GM18511 (cell line): Measurements from ENCODE around the gene TRIO.

Experiments
- ATAC-seq: cut with Tn5 transposase; IDR thresholded peaks from one replicate; pipeline ENCODE4 v1.9.1; 2021; ENCODE audit warnings: mild to moderate bottlenecking, moderate library complexity; ENCODE audit not compliant: unreplicated experiment

The TRIO gene

GRCh38 chr5:14343376-14343775, 200.2 kb downstream of the TRIO start:
- ATAC-seq: no peak

DNA sequence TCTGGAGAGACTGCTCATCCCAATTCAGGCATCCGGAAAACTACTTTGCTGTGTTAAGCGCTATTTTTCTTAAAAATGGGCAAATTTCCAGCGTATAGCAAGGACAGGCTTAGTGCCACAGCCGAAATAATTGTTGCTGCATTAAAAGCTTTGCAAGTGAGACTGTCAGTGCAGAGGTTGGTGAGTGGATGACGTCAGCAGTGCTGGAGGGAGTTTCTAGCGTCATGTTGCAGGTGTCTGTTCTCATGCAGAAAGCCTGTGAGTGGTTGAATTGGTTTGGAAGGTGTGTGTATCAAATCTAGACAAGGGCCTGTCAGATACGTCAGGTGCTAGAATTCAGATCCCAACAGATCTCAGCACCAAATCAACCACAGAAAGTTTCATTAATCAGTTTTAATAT, 204.4 kb downstream of the TRIO start:
- ATAC-seq: no peak

DNA sequence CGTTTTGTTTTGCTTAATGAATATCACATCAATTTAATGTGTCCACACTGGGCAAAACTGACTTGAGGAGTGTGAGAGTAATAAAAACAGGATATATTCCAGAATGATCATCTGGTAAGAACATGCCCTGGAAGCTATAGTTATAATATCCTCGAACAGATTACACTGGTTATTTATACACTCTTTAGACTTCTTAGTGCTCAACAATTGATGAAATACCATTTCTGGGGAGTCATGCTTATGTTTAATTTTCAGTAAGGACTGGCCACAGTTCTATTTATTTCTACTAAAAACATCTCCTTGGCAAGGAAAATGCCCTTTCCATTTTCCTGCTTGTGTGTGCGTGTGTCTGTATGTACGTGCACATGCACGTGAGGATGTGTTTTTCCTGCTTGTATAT, 205.0 kb downstream of the TRIO start:
- no peak for ATAC-seq

DNA sequence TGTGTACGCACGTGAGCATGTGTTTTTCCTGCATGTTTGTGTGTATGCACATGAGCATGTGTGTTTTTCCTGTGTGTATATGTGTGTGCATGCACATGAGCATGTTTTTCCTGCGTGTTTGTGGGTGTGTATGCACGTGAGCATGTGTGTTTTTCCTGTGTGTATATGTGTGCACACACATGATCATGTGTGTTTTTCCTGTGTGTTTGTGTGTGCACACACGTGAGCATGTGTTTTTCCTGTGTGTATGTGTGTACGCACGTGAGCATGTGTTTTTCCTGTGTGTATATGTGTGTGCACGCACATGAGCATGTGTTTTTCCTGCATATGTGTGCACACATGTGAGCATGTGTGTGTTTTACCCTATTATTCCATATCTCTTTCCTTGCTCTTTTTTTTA, 205.9 kb downstream of the TRIO start:
- ATAC-seq: no peak

- ATAC-seq: no peak
Observed at GRCh38 chr5:14351086-14351661, 208.0 kb downstream of the TRIO start.

GRCh38 chr5:14351845-14352712, 208.9 kb downstream of the TRIO start:
- ATAC-seq: peak; percentile 88

DNA sequence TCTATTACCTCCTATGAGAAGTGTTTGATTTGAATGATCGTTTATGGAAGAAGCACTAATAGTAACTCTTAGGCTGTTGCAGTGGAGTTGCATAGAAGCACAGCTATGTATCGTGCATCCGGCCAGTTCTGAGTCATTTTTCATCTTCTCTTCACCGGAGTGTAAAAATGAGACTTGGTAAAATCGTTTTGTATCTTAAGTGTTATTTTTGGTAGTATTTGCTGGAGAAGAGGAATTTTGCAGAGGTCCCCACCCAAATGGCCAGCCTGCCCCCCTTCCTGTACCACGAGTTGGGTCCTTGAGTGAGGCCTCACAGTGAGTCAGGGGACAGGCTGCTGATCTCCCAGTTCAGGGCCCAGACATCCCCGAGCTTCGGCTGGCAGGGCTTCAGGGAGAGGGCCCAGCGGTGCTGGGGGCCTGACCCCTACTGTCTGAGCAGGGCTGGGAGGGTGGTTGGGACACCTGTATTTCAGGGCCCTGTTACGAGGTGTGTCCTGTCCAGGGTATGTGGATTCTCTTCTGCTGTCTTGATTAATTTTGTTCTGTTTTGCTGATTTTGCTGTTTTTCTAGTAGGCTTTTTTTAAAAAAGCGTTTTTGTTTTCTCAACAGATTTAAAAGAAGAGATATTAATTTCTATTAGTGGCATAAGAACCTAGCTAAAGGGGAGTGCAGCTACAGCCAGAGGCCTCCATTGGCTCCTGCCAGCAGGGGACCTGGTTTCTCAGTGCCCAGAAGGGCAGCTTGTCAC, 210.8 kb downstream of the TRIO start:
- ATAC-seq: no peak

- ATAC-seq: no peak
Observed at GRCh38 chr5:14355391-14355790, 212.2 kb downstream of the TRIO start.

- ATAC-seq: peak; percentile 52
Observed at GRCh38 chr5:14356305-14356704, 213.2 kb downstream of the TRIO start.

GRCh38 chr5:14357441-14357840, 214.3 kb downstream of the TRIO start:
- no peak for ATAC-seq

GRCh38 chr5:14357851-14358250, 214.7 kb downstream of the TRIO start:
- no peak for ATAC-seq

DNA sequence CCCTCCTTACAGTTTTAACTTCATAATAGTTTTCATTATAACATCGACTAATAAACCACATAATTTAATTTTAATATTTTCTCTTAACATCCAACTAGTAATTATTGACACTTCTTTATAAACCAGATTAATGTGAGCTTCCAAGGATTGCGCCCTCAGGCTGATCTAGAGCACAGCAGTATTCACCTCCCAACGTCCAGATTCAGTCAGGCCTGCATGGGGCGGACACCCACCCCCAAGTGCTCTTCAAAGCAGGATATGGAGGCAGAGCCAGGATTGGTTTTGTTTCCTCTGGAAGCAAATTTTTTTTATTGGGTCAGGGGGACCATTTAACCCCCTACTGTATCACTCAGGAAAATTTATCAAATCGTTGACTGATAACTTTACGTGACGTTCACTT, 215.4 kb downstream of the TRIO start:
- ATAC-seq: no peak

GRCh38 chr5:14359069-14360043, 216.2 kb downstream of the TRIO start:
- ATAC-seq: no peak

GRCh38 chr5:14362491-14362890, 219.3 kb downstream of the TRIO start:
- ATAC-seq: no peak

GRCh38 chr5:14364096-14364495, 221.0 kb downstream of the TRIO start:
- ATAC-seq: no peak

DNA sequence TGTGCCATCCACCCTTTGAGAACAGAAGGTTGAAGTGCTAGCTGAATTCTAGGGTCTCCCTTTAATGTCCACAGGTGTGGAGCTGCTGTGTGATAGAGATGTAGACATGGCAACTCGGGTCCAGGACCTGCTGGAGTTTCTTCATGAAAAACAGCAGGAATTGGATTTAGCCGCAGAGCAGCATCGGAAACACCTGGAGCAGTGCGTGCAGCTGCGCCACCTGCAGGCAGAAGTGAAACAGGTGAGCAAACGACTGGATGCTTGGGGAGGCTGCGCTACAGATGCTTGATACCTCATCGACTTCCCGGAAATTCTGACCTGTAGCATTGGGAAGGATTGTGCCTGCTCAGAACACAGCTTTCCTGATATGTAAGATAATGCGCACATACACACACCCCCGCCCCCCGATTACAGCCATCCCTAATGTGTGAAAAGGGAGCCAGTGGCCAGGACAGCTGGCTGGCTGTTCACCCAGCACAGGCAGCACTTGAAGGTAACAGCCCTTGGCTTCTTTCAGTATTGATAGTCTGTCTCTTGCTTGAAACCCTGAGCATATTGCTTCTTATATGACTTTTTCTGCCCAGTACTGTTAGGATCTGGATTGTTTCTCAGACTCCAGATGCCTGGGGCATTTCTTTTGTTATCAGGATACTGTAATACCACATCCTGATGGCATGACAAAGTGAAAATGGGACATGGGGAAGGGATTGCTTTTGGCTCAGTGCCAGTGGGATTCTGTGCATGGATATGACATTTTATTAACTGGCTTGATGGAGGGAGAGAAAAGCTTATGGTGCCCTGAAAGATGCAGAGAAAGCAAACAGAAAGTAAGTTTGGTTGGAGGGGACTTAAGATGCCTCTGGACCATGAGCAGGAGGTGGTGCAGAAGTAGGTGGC, 221.7 kb downstream of the TRIO start:
- ATAC-seq: no peak

DNA sequence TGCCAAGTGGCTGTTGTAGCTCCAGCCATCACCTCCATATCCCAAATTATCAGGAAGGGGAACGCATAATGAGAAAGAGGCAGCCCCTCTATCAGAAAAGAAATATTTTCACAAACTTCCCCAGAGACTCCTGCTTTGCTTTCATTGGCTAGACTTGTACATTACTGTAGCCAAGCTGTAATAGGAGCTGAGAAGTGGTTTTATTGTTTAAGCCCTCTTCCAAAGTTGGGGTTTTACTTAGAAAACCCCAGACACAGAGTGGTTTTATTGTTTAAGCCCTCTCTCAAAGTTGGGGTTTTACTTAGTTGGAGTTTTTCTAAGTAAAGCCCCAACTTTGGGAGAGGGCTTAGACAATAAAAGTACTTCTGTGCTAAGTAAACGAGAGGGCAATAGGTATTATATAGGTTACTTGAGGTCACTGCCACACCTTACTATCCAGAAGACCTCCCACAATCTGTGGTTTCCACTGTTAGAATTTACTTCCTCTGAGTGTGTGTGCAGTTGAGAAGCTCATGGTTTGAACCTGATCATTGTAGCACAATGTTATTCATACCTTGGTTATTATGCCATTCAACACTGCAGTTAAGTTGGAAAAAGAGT, 222.8 kb downstream of the TRIO start:
- no peak for ATAC-seq

- no peak for ATAC-seq
Observed at GRCh38 chr5:14366763-14367162, 223.6 kb downstream of the TRIO start.

- ATAC-seq: no peak
Observed at GRCh38 chr5:14367364-14367763, 224.2 kb downstream of the TRIO start.
